ENCODE data around the gene GPR137B. TPM values are rescaled to one million over a fixed set of nuclear protein-coding genes. Genes with fewer than 3 reads are reported as not detected.

Gene GPR137B
- total and polyA plus RNA-seq, 5 donors from 2014 or later = 5.2 to 18.6 (median 7.6) TPM

GRCh38 chr1:236122176-236122575, 20.2 kb upstream of the GPR137B start:
- no peaks in the 10 kb centered on the region for H3K9me3 ChIP-seq (ENCODE audit: control insufficient read depth in 2 of 2, low read length in 2 of 2)
- peaks cover 0 to 6% (median 0%) of the 10 kb centered on the region in 7 donors for H3K9me3 Mint-ChIP-seq
- H3K36me3 Mint-ChIP-seq = no peaks in the 10 kb centered on the region
- H3K27ac Mint-ChIP-seq = no peak overlapping the region
- H3K27me3 ChIP-seq (ENCODE audit: control insufficient read depth, insufficient read depth, low read length) = peaks cover 2% of the 10 kb centered on the region
- H3K4me1 ChIP-seq (ENCODE audit: control insufficient read depth, insufficient read depth, low read length, poor library complexity, severe bottlenecking) = no peaks in the 10 kb centered on the region
- H3K4me1 Mint-ChIP-seq = peaks cover 0 to 18% (median 11%) of the 10 kb centered on the region in 4 donors
- ATAC-seq (ENCODE audit: low read depth in 2 of 2) (no peak), DNase-seq (no peak)
- H3K27ac ChIP-seq (ENCODE audit: insufficient read depth, low read length, poor library complexity, severe bottlenecking) = no peak overlapping the region
- H3K4me3 ChIP-seq (ENCODE audit: low read depth, low read length) = no peak overlapping the region
- peaks cover 18% of the 10 kb centered on the region for H3K27me3 Mint-ChIP-seq
- H3K4me3 Mint-ChIP-seq = no peak overlapping the region
- H3K36me3 ChIP-seq (ENCODE audit: control insufficient read depth, insufficient read depth, low read length) = no peaks in the 10 kb centered on the region

GRCh38 chr1:236123563-236123962, 18.8 kb upstream of the GPR137B start:
- no peak for ATAC-seq (ENCODE audit: low read depth in 2 of 2)

GRCh38 chr1:236124965-236125364, 17.4 kb upstream of the GPR137B start:
- ATAC-seq (ENCODE audit: low read depth in 2 of 2) = no peak
- Histone ChIP-seq H3K9me3 (ENCODE audit: control insufficient read depth in 2 of 2, low read length in 2 of 2) (no peaks in the 10 kb centered on the region), H3K27ac (ENCODE audit: insufficient read depth, low read length, poor library complexity, severe bottlenecking) (no peak overlapping the region), H3K36me3 (ENCODE audit: control insufficient read depth, insufficient read depth, low read length) (no peaks in the 10 kb centered on the region), H3K4me1 (ENCODE audit: control insufficient read depth, insufficient read depth, low read length, poor library complexity, severe bottlenecking) (no peaks in the 10 kb centered on the region), H3K4me3 (ENCODE audit: low read depth, low read length) (no peak overlapping the region), H3K27me3 (ENCODE audit: control insufficient read depth, insufficient read depth, low read length) (peaks cover 2% of the 10 kb centered on the region)
- H3K9me3 Mint-ChIP-seq = peaks cover 0 to 8% (median 0%) of the 10 kb centered on the region in 7 donors
- H3K4me3 Mint-ChIP-seq = no peak overlapping the region
- DNase-seq = no peak
- no peak overlapping the region for H3K27ac Mint-ChIP-seq
- no peaks in the 10 kb centered on the region for H3K36me3 Mint-ChIP-seq
- H3K27me3 Mint-ChIP-seq = peaks cover 10% of the 10 kb centered on the region
- peaks cover 0 to 16% (median 9%) of the 10 kb centered on the region in 4 donors for H3K4me1 Mint-ChIP-seq

More at GRCh38 chr1:236123563-236123962, 18.8 kb upstream of the GPR137B start:
- Mint-ChIP-seq H3K4me3 (no peak overlapping the region), H3K36me3 (no peaks in the 10 kb centered on the region), H3K4me1 (peaks cover 0 to 18% (median 11%) of the 10 kb centered on the region in 4 donors), H3K9me3 (peaks cover 0 to 8% (median 0%) of the 10 kb centered on the region in 7 donors), H3K27me3 (peaks cover 8% of the 10 kb centered on the region), H3K27ac (peak overlapping the region in 1 of 3 donors; percentile 21)
- no peaks in the 10 kb centered on the region for H3K36me3 ChIP-seq (ENCODE audit: control insufficient read depth, insufficient read depth, low read length)
- no peak for DNase-seq
- peaks cover 2% of the 10 kb centered on the region for H3K27me3 ChIP-seq (ENCODE audit: control insufficient read depth, insufficient read depth, low read length)
- no peak overlapping the region for H3K4me3 ChIP-seq (ENCODE audit: low read depth, low read length)
- H3K9me3 ChIP-seq (ENCODE audit: control insufficient read depth in 2 of 2, low read length in 2 of 2) = no peaks in the 10 kb centered on the region
- no peaks in the 10 kb centered on the region for H3K4me1 ChIP-seq (ENCODE audit: control insufficient read depth, insufficient read depth, low read length, poor library complexity, severe bottlenecking)
- no peak overlapping the region for H3K27ac ChIP-seq (ENCODE audit: insufficient read depth, low read length, poor library complexity, severe bottlenecking)

- peaks cover 20% of the 10 kb centered on the region for H3K27me3 Mint-ChIP-seq
- no peaks in the 10 kb centered on the region for H3K9me3 ChIP-seq (ENCODE audit: control insufficient read depth in 2 of 2, low read length in 2 of 2)
- H3K4me3 ChIP-seq (ENCODE audit: low read depth, low read length) = no peak overlapping the region
- no peaks in the 10 kb centered on the region for H3K36me3 Mint-ChIP-seq
- H3K36me3 ChIP-seq (ENCODE audit: control insufficient read depth, insufficient read depth, low read length) = no peaks in the 10 kb centered on the region
- H3K27me3 ChIP-seq (ENCODE audit: control insufficient read depth, insufficient read depth, low read length) = peaks cover 5% of the 10 kb centered on the region
- peaks cover 0 to 5% (median 0%) of the 10 kb centered on the region in 4 donors for H3K4me1 Mint-ChIP-seq
- no peak overlapping the region for H3K4me3 Mint-ChIP-seq
- no peak overlapping the region for H3K27ac ChIP-seq (ENCODE audit: insufficient read depth, low read length, poor library complexity, severe bottlenecking)
- DNase-seq = no peak
- peaks cover 0 to 5% (median 0%) of the 10 kb centered on the region in 7 donors for H3K9me3 Mint-ChIP-seq
- ATAC-seq (ENCODE audit: low read depth in 2 of 2) = no peak
- no peaks in the 10 kb centered on the region for H3K4me1 ChIP-seq (ENCODE audit: control insufficient read depth, insufficient read depth, low read length, poor library complexity, severe bottlenecking)
- H3K27ac Mint-ChIP-seq = no peak overlapping the region
Observed at GRCh38 chr1:236127045-236127444, 15.3 kb upstream of the GPR137B start.

GRCh38 chr1:236128646-236129178, 13.6 kb upstream of the GPR137B start:
- DNase-seq (no peak), ATAC-seq (ENCODE audit: low read depth in 2 of 2) (no peak)
- H3K4me1 Mint-ChIP-seq = peaks cover 0 to 5% (median 0%) of the 10 kb centered on the region in 4 donors
- no peak overlapping the region for H3K27ac Mint-ChIP-seq
- H3K36me3 Mint-ChIP-seq = no peaks in the 10 kb centered on the region
- H3K27me3 ChIP-seq (ENCODE audit: control insufficient read depth, insufficient read depth, low read length) = peaks cover 6% of the 10 kb centered on the region
- no peaks in the 10 kb centered on the region for H3K4me1 ChIP-seq (ENCODE audit: control insufficient read depth, insufficient read depth, low read length, poor library complexity, severe bottlenecking)
- H3K27me3 Mint-ChIP-seq = peaks cover 28% of the 10 kb centered on the region
- peaks cover 0 to 1% (median 0%) of the 10 kb centered on the region in 7 donors for H3K9me3 Mint-ChIP-seq
- no peaks in the 10 kb centered on the region for H3K9me3 ChIP-seq (ENCODE audit: control insufficient read depth in 2 of 2, low read length in 2 of 2)
- no peak overlapping the region for H3K4me3 ChIP-seq (ENCODE audit: low read depth, low read length)
- H3K4me3 Mint-ChIP-seq = no peak overlapping the region
- no peak overlapping the region for H3K27ac ChIP-seq (ENCODE audit: insufficient read depth, low read length, poor library complexity, severe bottlenecking)
- H3K36me3 ChIP-seq (ENCODE audit: control insufficient read depth, insufficient read depth, low read length) = no peaks in the 10 kb centered on the region

- H3K4me3 Mint-ChIP-seq = no peak overlapping the region
- H3K27me3 Mint-ChIP-seq = peaks cover 34% of the 10 kb centered on the region
- no peaks in the 10 kb centered on the region for H3K36me3 ChIP-seq (ENCODE audit: control insufficient read depth, insufficient read depth, low read length)
- no peaks in the 10 kb centered on the region for H3K4me1 ChIP-seq (ENCODE audit: control insufficient read depth, insufficient read depth, low read length, poor library complexity, severe bottlenecking)
- H3K27ac ChIP-seq (ENCODE audit: insufficient read depth, low read length, poor library complexity, severe bottlenecking) = no peak overlapping the region
- H3K4me3 ChIP-seq (ENCODE audit: low read depth, low read length) = no peak overlapping the region
- peaks cover 0 to 1% (median 0%) of the 10 kb centered on the region in 7 donors for H3K9me3 Mint-ChIP-seq
- DNase-seq (no peak), ATAC-seq (ENCODE audit: low read depth in 2 of 2) (no peak)
- H3K27me3 ChIP-seq (ENCODE audit: control insufficient read depth, insufficient read depth, low read length) = peaks cover 7% of the 10 kb centered on the region
- no peaks in the 10 kb centered on the region for H3K9me3 ChIP-seq (ENCODE audit: control insufficient read depth in 2 of 2, low read length in 2 of 2)
- peak overlapping the region in 2 of 3 donors; percentile 23 to 28 for H3K27ac Mint-ChIP-seq
- peaks cover 0 to 5% (median 0%) of the 10 kb centered on the region in 4 donors for H3K4me1 Mint-ChIP-seq
- H3K36me3 Mint-ChIP-seq = no peaks in the 10 kb centered on the region
Observed at GRCh38 chr1:236129306-236129705, 13.0 kb upstream of the GPR137B start.

- DNase-seq = no peak
- Mint-ChIP-seq H3K4me1 (peaks cover 0 to 5% (median 0%) of the 10 kb centered on the region in 4 donors), H3K27me3 (peaks cover 38% of the 10 kb centered on the region), H3K27ac (no peak overlapping the region), H3K36me3 (no peaks in the 10 kb centered on the region), H3K4me3 (no peak overlapping the region), H3K9me3 (peaks cover 0 to 1% (median 0%) of the 10 kb centered on the region in 7 donors)
- H3K4me1 ChIP-seq (ENCODE audit: control insufficient read depth, insufficient read depth, low read length, poor library complexity, severe bottlenecking) = no peaks in the 10 kb centered on the region
- ATAC-seq (ENCODE audit: low read depth in 2 of 2) = no peak
- H3K27ac ChIP-seq (ENCODE audit: insufficient read depth, low read length, poor library complexity, severe bottlenecking) = no peak overlapping the region
- no peaks in the 10 kb centered on the region for H3K36me3 ChIP-seq (ENCODE audit: control insufficient read depth, insufficient read depth, low read length)
- no peaks in the 10 kb centered on the region for H3K9me3 ChIP-seq (ENCODE audit: control insufficient read depth in 2 of 2, low read length in 2 of 2)
- H3K4me3 ChIP-seq (ENCODE audit: low read depth, low read length) = no peak overlapping the region
- H3K27me3 ChIP-seq (ENCODE audit: control insufficient read depth, insufficient read depth, low read length) = peaks cover 7% of the 10 kb centered on the region
Observed at GRCh38 chr1:236130372-236130771, 12.0 kb upstream of the GPR137B start.

GRCh38 chr1:236131916-236132315, 10.4 kb upstream of the GPR137B start:
- Histone ChIP-seq H3K4me1 (ENCODE audit: control insufficient read depth, insufficient read depth, low read length, poor library complexity, severe bottlenecking) (no peaks in the 10 kb centered on the region), H3K27me3 (ENCODE audit: control insufficient read depth, insufficient read depth, low read length) (peaks cover 7% of the 10 kb centered on the region), H3K36me3 (ENCODE audit: control insufficient read depth, insufficient read depth, low read length) (no peaks in the 10 kb centered on the region), H3K27ac (ENCODE audit: insufficient read depth, low read length, poor library complexity, severe bottlenecking) (no peak overlapping the region), H3K4me3 (ENCODE audit: low read depth, low read length) (no peak overlapping the region), H3K9me3 (ENCODE audit: control insufficient read depth in 2 of 2, low read length in 2 of 2) (no peaks in the 10 kb centered on the region)
- Mint-ChIP-seq H3K27ac (no peak overlapping the region), H3K4me3 (no peak overlapping the region), H3K36me3 (no peaks in the 10 kb centered on the region), H3K9me3 (peaks cover 0 to 1% (median 0%) of the 10 kb centered on the region in 7 donors), H3K27me3 (peaks cover 44% of the 10 kb centered on the region), H3K4me1 (no peaks in the 10 kb centered on the region)
- no peak for DNase-seq
- ATAC-seq (ENCODE audit: low read depth in 2 of 2) = no peak

All from CD4-positive, CD25-positive, alpha-beta regulatory T cell (primary cell).